ENCODE results near the gene PRR5. TPM values are rescaled to one million over a fixed set of nuclear protein-coding genes. Genes with fewer than 3 reads are reported as not detected.
A peak's percentile ranks its signal among the peaks of the same experiment; 100 is the strongest.
"Not testable (repeated sequence)": the region's sequence is repeated elsewhere in the genome, so short reads cannot be mapped to it uniquely, and the experiment has no call there.

PRR5 gene, protein sequence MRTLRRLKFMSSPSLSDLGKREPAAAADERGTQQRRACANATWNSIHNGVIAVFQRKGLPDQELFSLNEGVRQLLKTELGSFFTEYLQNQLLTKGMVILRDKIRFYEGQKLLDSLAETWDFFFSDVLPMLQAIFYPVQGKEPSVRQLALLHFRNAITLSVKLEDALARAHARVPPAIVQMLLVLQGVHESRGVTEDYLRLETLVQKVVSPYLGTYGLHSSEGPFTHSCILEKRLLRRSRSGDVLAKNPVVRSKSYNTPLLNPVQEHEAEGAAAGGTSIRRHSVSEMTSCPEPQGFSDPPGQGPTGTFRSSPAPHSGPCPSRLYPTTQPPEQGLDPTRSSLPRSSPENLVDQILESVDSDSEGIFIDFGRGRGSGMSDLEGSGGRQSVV
- polyA plus RNA-seq: 10 to 100 TPM; 37.0 to 80.5 (median 61.8) TPM
- long read RNA-seq, donor 1, transcript PRR5-202 (8 exons, 1,878 nt): major isoform, 11 of 28 reads
- long read RNA-seq, donor 1, transcript PRR5-211 (2 exons, 1,965 nt): minor isoform, 6 of 28 reads
- long read RNA-seq, donor 1, partial matches to known transcripts: 0 of 28 reads
- long read RNA-seq, donor 1, other reads (novel, unspliced or antisense): 0 of 28 reads
- long read RNA-seq, donor 2, partial matches to known transcripts: 0 of 3 reads
- long read RNA-seq, donor 2, other reads (novel, unspliced or antisense): 0 of 3 reads
- long read RNA-seq, donor 3, partial matches to known transcripts: 0 of 13 reads
- long read RNA-seq, donor 3, other reads (novel, unspliced or antisense): 0 of 13 reads
- long read RNA-seq, donor 4: 0 reads
- long read RNA-seq, donor 5, partial matches to known transcripts: 0 of 7 reads
- long read RNA-seq, donor 5, other reads (novel, unspliced or antisense): 0 of 7 reads
- long read RNA-seq, donor 6, partial matches to known transcripts: 0 of 11 reads
- long read RNA-seq, donor 6, other reads (novel, unspliced or antisense): 0 of 11 reads
- long read RNA-seq, donor 7, partial matches to known transcripts: 0 of 3 reads
- long read RNA-seq, donor 7, other reads (novel, unspliced or antisense): 0 of 3 reads
- long read RNA-seq, donor 8, partial matches to known transcripts: 0 of 2 reads
- long read RNA-seq, donor 8, other reads (novel, unspliced or antisense): 0 of 2 reads
- long read RNA-seq, donor 9, partial matches to known transcripts: 0 of 2 reads
- long read RNA-seq, donor 9, other reads (novel, unspliced or antisense): 0 of 2 reads
- long read RNA-seq, donor 10, partial matches to known transcripts: 0 of 6 reads
- long read RNA-seq, donor 10, other reads (novel, unspliced or antisense): 0 of 6 reads

DNA sequence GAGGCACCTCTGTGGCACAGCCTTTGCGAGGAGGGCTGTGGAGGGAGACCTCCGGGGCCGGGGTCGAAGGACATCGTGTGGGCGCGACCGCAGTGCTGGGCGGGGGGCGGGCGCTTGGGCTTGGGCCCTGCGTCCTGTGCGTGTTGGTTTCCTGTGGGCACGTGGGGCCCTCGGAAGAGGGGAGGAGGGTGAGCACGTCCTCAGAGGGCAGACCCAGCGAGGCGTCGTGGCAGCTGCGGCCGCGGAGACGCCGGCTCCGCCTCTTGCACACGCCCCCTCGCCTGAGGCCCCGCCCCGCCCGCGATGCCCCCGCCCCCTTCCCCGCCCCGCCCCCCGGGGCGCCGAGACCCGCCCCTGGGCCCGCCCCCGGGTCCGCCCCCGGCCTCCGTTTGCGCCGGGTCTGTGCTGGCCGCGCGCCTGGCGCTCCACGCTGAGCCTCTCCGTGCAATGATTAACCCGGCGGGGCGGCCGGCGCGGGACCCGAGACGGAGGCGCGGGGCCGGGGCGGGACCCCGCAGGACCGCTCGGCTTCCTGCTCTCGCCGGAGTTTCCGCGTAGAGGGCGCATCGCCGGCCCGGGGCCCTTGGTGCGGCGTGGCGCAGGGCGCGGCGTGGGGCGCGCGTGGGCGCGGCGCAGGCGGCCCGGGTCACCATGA, at the start of gene PRR5:
Gene PRR5, plus strand, starts transcription at position 381 of the 655 bp plus-strand sequence. Its CDS starts 271 bp downstream, at position 652.
- DNase-seq (peak; percentile 85 to 93), FAIRE-seq (no peak)
- H3K9me3 ChIP-seq (ENCODE audit: control insufficient read depth in 2 of 2, insufficient read depth in 1 of 2, low read depth in 1 of 2, low read length in 1 of 2): peaks cover 0 to 4% of the 10 kb centered on the region in 2 donors
- peak within 1 kb of the TSS; percentile 19 to 85 (median 68) for H3K27ac ChIP-seq (ENCODE audit: low read depth in 1 of 3, low read length in 2 of 3)
- H3K36me3 ChIP-seq (ENCODE audit: control insufficient read depth in 3 of 3, insufficient read depth in 2 of 3, low read depth in 1 of 3, low read length in 3 of 3): peaks cover 0 to 19% (median 0%) of the 10 kb centered on the region in 3 donors
- peak within 1 kb of the TSS; percentile 52 to 85 (median 59) for H3K4me3 ChIP-seq (ENCODE audit: low read depth in 1 of 3, low read length in 3 of 3)
- H3K4me1 ChIP-seq (ENCODE audit: control insufficient read depth in 3 of 3, insufficient read depth in 2 of 3, low read depth in 1 of 3, low read length in 2 of 3): peaks cover 3 to 38% (median 4%) of the 10 kb centered on the region in 3 donors
- WGBS, 3 donors: 1 to 2% (median 2%) methylated on average over 36 to 88 of the region's 88 CpGs
- H3K27me3 ChIP-seq (ENCODE audit: control insufficient read depth in 3 of 3, insufficient read depth in 3 of 3, low read length in 3 of 3): no peaks in the 10 kb centered on the region

DNA sequence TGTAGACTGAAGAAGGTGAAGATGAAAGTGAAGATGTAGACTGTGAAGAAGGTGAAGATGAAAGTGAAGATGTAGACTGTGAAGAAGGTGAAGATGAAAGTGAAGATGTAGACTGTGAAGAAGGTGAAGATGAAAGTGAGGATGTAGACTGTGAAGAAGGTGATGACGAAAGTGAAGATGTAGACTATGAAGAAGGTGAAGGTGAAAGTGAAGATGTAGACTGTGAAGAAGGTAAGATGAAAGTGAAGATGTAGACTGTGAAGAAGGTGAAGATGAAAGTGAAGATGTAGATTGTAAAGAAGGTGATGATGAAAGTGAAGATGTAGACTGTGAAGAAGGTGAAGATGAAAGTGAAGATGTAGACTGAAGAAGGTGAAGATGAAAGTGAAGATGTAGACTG, 49.1 kb upstream of the PRR5 start:
- not testable (repeated sequence) for H3K9me3 ChIP-seq (ENCODE audit: control insufficient read depth in 2 of 2, insufficient read depth in 1 of 2, low read depth in 1 of 2, low read length in 1 of 2); H3K4me3 ChIP-seq (ENCODE audit: low read depth in 1 of 3, low read length in 3 of 3); FAIRE-seq; H3K4me1 ChIP-seq (ENCODE audit: control insufficient read depth in 3 of 3, insufficient read depth in 2 of 3, low read depth in 1 of 3, low read length in 2 of 3); H3K36me3 ChIP-seq (ENCODE audit: control insufficient read depth in 3 of 3, insufficient read depth in 2 of 3, low read depth in 1 of 3, low read length in 3 of 3); H3K27ac ChIP-seq (ENCODE audit: low read depth in 1 of 3, low read length in 2 of 3); H3K27me3 ChIP-seq (ENCODE audit: control insufficient read depth in 3 of 3, insufficient read depth in 3 of 3, low read length in 3 of 3); DNase-seq
- WGBS, 3 donors: 71 to 79% (median 75%) methylated on average over 1 of the region's 1 CpG

DNA sequence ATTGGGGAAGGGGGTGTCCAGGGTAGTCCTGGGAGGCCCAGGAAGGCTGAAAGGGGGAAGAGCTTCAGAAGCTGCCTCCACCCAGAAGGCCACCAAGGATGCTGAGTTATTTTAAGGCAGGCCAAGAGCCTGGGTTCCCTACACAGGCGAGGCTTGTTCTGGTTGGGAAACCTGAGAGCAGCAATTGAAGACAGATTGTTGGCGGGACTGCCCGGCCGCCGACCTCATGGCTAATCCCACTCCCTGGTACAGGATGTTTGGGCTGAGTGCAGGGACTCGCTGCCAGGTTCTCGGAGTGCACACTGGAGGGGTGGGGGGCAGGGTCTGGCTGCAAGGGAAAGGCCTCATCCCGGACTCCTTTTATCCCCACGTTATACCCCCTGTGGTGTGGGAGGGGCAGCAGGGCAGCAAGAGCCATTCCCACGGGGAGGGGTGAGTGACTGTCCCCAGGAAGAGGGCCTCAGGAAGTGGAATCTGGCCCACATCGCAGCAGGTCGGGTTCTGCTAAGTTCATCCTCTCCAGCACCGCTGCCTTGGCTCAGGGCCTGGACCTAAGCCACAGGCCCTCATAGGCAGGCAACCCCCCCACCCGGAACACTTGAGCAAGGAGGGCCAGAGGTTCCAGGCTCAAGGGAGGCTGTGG, 43.6 kb upstream of the PRR5 start:
- no peaks in the 10 kb centered on the region for H3K27me3 ChIP-seq (ENCODE audit: control insufficient read depth in 3 of 3, insufficient read depth in 3 of 3, low read length in 3 of 3)
- no peaks in the 10 kb centered on the region for H3K4me1 ChIP-seq (ENCODE audit: control insufficient read depth in 3 of 3, insufficient read depth in 2 of 3, low read depth in 1 of 3, low read length in 2 of 3)
- peaks cover 0 to 9% of the 10 kb centered on the region in 2 donors for H3K9me3 ChIP-seq (ENCODE audit: control insufficient read depth in 2 of 2, insufficient read depth in 1 of 2, low read depth in 1 of 2, low read length in 1 of 2)
- no peak overlapping the region for H3K4me3 ChIP-seq (ENCODE audit: low read depth in 1 of 3, low read length in 3 of 3)
- peak overlapping the region in 2 of 3 donors; percentile 21 to 55 for H3K27ac ChIP-seq (ENCODE audit: low read depth in 1 of 3, low read length in 2 of 3)
- DNase-seq (no peak), FAIRE-seq (no peak)
- WGBS, 3 donors: 46 to 62% (median 59%) methylated on average over 14 of the region's 14 CpGs
- no peaks in the 10 kb centered on the region for H3K36me3 ChIP-seq (ENCODE audit: control insufficient read depth in 3 of 3, insufficient read depth in 2 of 3, low read depth in 1 of 3, low read length in 3 of 3)

GRCh38 chr22:44659140-44659539, 42.9 kb upstream of the PRR5 start:
- H3K27ac ChIP-seq (ENCODE audit: low read depth in 1 of 3, low read length in 2 of 3): peak overlapping the region in 2 of 3 donors; percentile 21 to 55
- H3K27me3 ChIP-seq (ENCODE audit: control insufficient read depth in 3 of 3, insufficient read depth in 3 of 3, low read length in 3 of 3): no peaks in the 10 kb centered on the region
- DNase-seq (no peak), FAIRE-seq (no peak)
- peaks cover 0 to 9% of the 10 kb centered on the region in 2 donors for H3K9me3 ChIP-seq (ENCODE audit: control insufficient read depth in 2 of 2, insufficient read depth in 1 of 2, low read depth in 1 of 2, low read length in 1 of 2)
- H3K4me3 ChIP-seq (ENCODE audit: low read depth in 1 of 3, low read length in 3 of 3): no peak overlapping the region
- no peaks in the 10 kb centered on the region for H3K36me3 ChIP-seq (ENCODE audit: control insufficient read depth in 3 of 3, insufficient read depth in 2 of 3, low read depth in 1 of 3, low read length in 3 of 3)
- 60 to 86% (median 65%) methylated on average over 5 to 6 of the region's 6 CpGs for WGBS, 3 donors
- no peaks in the 10 kb centered on the region for H3K4me1 ChIP-seq (ENCODE audit: control insufficient read depth in 3 of 3, insufficient read depth in 2 of 3, low read depth in 1 of 3, low read length in 2 of 3)

DNA sequence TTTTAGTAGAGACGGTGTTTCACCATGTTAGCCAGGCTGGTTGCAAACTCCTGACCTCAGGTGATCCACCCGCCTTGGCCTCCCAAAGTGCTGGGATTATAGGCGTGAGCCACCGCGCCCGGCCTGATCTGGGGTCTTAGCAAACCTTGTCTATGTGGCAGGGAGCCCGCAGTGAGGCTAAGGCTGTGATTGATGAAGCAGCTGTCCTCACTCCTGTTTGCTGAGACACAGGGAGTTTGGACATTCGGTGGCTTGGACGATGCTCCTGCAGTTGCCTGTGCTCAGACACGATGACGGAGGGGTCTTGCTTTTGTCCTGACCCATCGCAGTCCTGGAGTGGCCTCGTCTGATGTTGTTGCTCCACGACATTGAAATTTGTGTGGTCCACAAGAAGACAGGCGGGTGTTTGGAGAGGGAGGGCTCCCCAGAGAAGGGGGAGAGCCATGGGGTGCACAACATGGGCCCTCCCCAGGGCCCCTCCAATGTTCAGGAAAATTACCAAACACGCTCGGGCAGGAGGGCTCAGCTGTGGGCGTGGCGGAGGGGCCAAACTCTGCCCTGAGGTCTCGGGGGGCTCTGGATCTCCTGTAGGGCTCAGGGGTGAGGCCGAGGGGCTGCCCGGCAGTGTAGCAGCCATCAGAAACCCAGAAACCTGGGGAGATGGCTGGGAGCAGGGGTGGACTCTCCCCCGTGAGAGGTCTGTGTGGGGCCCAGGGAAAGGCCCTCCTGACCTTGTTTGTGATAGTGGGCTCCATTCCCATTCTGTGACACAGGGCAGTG, 41.8 kb upstream of the PRR5 start:
- no peak overlapping the region for H3K27ac ChIP-seq (ENCODE audit: low read depth in 1 of 3, low read length in 2 of 3)
- H3K9me3 ChIP-seq (ENCODE audit: control insufficient read depth in 2 of 2, insufficient read depth in 1 of 2, low read depth in 1 of 2, low read length in 1 of 2): peaks cover 0 to 9% of the 10 kb centered on the region in 2 donors
- 78 to 88% (median 83%) methylated on average over 23 of the region's 23 CpGs for WGBS, 3 donors
- no peak overlapping the region for H3K4me3 ChIP-seq (ENCODE audit: low read depth in 1 of 3, low read length in 3 of 3)
- H3K4me1 ChIP-seq (ENCODE audit: control insufficient read depth in 3 of 3, insufficient read depth in 2 of 3, low read depth in 1 of 3, low read length in 2 of 3): no peaks in the 10 kb centered on the region
- H3K36me3 ChIP-seq (ENCODE audit: control insufficient read depth in 3 of 3, insufficient read depth in 2 of 3, low read depth in 1 of 3, low read length in 3 of 3): no peaks in the 10 kb centered on the region
- DNase-seq (no peak), FAIRE-seq (no peak)
- no peaks in the 10 kb centered on the region for H3K27me3 ChIP-seq (ENCODE audit: control insufficient read depth in 3 of 3, insufficient read depth in 3 of 3, low read length in 3 of 3)

GRCh38 chr22:44661070-44661469, 40.9 kb upstream of the PRR5 start:
- FAIRE-seq: no peak
- Histone ChIP-seq H3K4me1 (ENCODE audit: control insufficient read depth in 3 of 3, insufficient read depth in 2 of 3, low read depth in 1 of 3, low read length in 2 of 3) (no peaks in the 10 kb centered on the region), H3K27me3 (ENCODE audit: control insufficient read depth in 3 of 3, insufficient read depth in 3 of 3, low read length in 3 of 3) (no peaks in the 10 kb centered on the region), H3K4me3 (ENCODE audit: low read depth in 1 of 3, low read length in 3 of 3) (no peak overlapping the region), H3K9me3 (ENCODE audit: control insufficient read depth in 2 of 2, insufficient read depth in 1 of 2, low read depth in 1 of 2, low read length in 1 of 2) (peaks cover 0 to 9% of the 10 kb centered on the region in 2 donors), H3K36me3 (ENCODE audit: control insufficient read depth in 3 of 3, insufficient read depth in 2 of 3, low read depth in 1 of 3, low read length in 3 of 3) (no peaks in the 10 kb centered on the region), H3K27ac (ENCODE audit: low read depth in 1 of 3, low read length in 2 of 3) (no peak overlapping the region)
- no peak for DNase-seq
- WGBS, 3 donors: 39 to 62% (median 47%) methylated on average over 10 to 14 of the region's 14 CpGs

Data from small intestine (tissue), 16 donors.